GM18511 (cell line): Measurements from ENCODE around the gene TNK2.

ENCODE experiments used
- ATAC-seq: cut with Tn5 transposase; IDR thresholded peaks from one replicate; pipeline ENCODE4 v1.9.1; 2021; ENCODE audit warnings: mild to moderate bottlenecking, moderate library complexity; ENCODE audit not compliant: unreplicated experiment

The TNK2 gene

DNA sequence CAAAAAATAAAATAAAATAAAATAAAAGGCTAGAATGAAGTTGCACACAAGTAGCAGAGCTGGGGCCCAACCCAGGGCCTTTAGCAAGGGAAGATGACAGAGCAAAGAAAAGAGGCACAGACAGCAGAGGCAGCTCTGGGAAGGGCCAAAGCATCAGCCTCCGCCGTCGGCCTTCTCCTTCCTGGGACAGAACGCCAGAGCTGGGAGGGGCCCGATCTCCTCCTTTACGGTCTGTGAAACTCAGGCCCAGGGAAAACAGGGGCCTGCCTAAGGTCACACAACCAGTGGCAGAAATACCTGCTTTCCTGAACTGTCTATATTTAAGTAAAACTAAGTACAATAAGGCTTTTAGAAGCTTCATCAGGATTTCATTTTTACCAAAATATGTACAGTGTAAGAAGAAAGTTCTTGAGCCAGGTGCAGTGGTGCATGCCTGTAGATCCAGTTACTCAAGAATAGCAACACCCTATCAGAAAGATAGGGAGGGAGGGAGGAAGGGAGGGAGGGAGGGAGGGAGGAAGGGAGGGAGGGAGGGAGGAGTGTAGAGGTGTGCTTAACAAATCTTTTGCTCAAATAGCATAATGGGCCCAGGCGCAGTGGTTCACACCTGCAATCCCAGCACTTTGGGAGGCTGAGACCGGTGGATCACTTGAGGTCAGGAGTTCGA lies 53.6 kb downstream of the TNK2 start:
- no peak for ATAC-seq

DNA sequence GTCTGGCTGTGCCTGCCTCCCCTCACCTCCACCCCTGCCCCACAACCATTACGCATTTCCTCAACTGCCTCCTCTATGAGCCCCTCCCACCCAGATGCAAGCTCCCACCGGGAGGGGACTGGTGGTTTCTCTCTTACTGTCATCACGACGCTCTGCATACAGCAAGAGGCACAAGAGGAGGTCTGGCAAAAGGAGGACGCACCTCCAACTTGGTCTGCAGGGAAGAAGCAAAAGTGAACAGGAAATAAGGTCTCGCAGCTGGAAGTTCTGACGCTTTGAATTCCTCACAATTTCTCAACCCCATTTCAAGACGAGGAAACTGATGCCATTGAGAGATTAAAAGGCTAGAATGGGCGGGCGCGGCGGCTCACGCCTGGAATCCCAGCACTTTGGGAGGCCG lies 54.4 kb downstream of the TNK2 start:
- ATAC-seq: no peak

DNA sequence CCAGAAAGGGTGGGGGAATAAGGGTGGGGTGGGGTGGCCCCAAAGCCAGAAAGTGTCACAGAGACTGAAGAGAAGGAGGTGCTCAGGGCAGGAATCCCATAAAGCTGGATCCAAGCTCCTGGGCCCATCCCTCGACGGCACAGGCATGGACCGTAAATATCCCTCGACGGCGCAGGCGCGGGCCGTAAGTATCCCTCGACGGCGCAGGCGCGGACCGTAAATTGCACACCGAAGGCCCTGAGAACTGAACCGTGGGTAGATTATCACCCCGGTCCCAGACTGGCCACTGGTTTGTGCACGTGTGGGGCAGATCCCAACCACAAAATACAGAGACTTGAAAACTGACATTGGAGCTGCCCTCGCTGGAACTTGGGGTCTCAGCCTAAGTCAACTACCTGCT lies 55.3 kb downstream of the TNK2 start:
- no peak for ATAC-seq

DNA sequence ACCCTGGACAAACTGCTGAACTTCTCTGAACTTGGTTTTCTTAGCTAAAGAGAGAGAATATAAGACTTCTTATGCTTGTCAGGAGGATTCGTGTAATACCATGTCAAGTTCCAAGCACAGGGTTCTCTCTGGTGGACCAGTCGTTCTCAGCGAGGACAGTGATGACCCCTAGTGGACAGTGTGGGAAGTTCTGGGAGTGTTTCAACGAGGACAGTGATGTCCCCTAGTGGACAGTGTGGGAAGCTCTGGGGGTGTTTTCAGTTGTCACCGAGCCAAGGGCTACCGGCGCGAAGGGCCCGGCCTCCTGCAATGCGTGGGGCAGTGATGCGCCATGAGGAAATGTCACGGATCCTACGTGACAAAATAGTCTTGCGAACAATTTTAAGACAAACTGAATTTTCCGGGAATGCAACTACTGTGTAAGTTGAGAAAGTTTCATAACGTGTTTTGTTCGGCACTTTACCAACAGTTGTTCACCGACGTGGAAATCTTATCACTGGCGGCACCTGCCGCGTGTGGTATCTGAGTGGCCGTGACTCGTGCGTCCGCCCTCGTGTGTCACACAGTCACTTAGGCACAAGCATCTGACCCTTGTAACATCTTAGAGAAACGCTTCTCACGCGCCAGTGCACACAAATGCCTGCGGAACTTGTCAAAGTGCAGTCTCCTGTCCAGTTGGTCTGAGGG lies 57.4 kb downstream of the TNK2 start:
- peak; percentile 81 for ATAC-seq

DNA sequence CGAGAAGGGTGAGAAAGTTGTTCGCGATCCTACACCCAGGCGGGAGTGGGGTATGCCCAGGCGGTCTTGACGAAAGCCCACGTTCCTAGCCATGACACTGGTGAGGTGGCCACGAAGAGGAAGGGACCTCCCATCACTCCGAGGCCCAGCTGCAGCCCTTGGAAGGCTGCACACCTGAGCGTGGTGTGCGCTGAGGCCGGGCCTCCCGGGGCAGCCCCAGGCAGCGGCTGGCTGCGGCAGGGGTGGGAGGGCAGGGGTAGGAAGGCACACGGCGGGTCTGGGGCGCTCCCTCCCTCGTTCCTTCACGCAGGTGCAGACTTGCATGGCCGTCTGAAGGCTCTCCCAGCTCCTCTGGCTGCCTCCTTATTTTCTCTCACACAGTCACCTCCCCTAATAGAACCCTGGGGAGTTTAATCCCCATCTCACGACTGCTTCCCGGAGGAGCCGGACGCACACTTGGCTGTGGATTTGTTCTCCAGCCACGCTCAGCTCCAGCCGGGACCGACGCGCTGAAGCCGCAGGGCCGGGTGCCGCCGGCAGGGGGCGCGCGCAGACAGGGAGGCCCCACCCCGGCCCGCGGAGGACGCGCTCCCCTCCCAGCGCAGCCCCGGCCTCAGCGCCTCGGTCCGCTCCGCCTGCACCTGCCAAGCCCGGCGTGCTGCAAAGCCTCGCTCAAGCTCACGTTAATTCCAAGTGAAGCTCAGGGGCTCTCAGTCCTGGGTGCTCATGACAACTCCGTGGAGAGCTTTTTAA lies 58.9 kb downstream of the TNK2 start:
- no peak for ATAC-seq

DNA sequence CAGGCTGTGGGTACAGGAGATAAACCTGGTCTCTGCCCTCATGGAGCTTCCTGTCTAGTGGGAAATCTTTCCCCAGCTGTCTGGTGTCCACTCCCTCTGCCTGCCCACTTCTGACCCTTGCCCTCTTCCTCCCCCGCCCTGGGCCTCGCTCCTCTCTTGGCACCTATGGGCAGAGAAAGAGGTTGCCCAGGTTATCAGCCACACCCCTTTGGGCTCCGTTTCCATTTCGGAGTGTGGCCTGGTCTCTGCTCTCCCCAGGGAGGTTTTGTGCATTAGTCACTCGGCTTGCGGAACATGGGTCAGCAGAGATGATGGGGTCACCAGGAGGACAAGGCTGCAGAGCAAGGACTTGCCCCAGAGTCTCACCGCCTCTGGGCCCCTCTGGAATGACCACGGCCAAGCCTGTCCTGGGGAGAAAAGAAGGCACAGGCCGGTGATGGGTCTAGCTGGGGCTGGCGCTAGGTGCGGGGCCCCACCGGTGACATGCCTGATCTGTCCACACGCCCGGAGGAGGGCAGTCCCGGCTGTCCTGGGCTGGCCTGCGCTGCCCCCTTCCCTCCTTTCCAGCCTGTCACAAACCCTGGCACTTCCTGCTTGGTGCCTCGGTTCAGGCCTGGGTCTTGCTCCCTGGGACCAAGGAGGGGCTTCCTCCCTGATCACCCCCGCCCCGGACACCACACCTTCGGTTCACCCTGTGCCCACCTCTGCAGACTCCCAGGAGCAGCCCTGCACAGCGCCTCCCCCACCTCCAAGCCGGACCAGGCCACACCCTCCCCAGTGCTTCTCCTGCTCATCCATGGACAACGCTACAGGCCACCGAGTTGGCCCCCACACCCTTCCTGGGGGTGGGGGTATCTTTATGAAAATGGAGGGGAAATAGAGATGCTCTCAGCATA lies 61.0 kb downstream of the TNK2 start:
- ATAC-seq: no peak

DNA sequence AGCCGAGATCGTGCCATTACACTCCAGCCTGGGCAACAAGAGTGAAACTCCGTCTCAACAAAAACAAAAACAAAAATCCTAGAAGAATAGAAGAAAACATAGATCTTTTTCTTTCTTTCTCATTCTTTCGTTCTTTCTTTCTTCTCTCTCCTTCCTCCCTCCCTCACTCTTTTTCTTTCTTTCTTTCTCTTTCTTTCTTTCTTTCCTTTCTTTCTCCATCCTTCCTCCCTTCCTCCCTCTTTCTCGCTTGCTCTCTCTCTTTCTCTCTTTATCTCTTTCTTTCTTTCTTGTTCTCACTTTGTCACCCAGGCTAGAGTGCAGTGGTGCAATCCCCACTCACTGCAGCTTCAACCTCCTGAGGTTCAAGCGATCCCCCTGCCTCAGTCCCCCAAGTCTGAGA lies 62.9 kb downstream of the TNK2 start:
- ATAC-seq: no peak

DNA sequence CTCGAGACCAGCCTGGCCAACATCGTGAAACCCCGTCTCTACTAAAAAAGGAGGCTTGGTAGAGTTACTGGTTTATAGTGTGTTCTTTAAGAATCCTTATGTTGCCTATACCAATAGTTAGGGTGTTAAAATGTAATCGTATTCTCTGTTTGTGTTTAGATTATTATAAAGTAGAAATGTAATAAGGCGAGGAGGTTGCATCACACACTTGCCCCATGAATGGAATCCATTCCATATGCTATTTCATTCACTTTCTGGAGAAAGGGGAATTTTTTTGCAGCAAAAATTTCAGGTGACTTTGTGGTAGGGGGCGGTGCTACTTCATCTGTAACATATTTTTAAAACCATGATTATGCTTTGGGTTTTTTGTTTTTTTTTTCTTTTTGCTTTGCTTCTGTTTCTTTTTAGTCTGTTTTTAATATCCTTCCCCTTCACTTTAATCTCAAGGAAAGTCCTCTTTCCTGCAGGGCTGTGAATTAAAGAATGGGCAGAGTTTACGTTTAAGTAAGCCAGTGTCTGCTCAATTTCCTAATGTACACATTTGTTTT lies 63.6 kb downstream of the TNK2 start:
- no peak for ATAC-seq

DNA sequence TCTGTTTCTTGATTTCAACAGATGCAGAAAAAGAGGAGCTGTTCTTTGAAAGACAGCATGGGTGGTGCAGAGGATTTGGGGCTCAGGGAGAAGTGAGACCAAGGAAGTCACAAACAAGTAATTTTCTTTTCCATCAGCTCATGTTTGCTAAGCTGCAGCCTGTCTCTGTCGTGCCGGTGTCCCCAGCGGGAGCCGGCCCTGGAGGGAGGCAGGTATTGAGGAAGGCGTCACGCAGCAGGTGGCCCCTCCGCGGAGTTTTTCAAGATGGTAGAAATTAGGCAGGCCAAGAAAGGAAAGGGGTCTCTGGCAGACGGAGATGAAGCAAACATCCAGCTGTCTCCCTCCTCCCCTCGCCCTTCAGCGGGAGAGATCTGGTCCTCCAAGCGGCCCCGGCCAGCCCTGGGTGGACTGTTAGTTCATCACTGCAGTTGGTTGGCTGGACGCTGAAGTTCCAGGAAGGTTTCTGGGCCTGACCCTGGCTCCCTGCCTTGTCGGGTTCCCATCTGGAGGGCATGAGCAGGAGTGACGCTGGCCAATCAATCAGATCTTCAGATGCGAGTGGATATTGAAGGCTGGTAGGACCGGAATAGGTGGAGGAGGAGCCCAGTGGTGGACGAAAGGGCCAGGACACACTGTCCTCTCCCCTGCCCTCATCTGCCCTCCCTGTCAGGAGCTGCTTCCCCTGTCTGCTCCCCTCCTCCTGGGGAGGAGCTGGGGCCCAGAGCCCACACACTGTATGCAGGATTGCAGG lies 68.9 kb downstream of the TNK2 start:
- ATAC-seq: no peak

DNA sequence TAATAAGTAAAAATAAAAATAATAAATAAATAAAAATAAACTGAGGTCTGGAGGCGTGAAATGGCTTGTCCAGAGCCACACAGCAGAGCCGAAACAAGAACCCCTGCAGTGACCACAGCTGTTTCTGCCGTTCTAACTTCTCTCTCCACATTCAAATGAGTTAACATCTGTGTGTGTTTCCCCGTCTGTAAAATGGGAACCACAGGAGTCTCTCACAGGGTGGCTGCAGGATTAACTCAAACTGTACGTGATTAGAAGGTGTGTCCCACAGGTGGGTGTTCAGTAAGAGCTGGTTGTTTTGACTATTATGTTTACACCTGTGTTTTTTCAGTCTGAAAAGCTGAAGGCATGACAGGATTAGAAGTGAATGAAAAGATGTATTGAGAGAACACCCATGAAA lies 69.6 kb downstream of the TNK2 start:
- no peak for ATAC-seq

DNA sequence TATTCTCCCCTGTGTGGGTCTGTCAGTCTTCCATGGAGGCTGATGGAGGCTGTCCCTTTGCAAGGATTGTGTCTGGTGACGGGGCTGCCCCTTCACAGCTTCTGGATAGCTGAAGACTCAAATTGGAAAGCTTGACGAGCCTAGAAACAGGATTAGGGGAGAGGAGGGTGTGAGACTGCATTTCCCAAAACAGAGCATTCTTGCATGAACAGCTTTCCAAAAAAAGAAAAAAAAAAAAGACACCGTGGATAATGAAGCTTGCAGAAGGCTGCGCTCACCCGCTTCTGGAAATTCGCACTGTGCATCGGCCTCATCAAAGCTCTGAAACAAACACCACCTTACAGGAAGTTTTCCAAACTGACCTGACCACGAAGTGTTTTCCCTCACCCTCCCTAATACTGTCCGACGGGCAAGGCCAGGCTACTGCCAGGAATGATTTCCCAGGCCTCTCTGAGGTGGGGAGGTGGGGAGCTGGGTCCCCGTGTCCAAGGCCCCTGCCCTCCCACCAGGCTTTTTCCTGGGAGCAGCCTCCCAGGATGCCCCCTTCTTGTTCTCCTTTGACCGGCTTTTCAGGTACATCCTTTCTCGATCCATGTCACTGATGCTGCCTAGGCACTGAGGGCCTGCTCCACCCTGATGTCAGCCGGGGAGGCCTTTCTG lies 71.7 kb downstream of the TNK2 start:
- ATAC-seq: no peak

DNA sequence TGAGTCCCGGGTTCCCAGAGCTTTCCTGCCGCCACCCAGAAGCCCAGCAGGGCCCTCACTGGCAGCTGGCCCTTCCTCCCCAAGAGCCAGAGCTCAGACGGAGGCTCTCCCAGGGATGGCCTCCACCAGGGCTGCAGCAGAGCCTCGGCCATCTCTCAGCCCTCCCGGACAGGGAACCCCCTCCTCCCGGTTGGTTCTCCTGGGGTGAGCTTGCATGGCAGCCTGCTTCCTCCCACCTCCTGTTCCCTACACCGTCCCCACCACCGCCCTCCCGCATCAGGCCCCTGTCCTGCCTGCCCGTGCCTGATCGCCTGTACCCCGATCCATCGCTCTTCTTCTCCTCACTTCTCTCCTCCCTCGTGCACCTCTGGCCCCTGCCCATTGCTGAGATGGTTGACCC lies 72.6 kb downstream of the TNK2 start:
- ATAC-seq: no peak

DNA sequence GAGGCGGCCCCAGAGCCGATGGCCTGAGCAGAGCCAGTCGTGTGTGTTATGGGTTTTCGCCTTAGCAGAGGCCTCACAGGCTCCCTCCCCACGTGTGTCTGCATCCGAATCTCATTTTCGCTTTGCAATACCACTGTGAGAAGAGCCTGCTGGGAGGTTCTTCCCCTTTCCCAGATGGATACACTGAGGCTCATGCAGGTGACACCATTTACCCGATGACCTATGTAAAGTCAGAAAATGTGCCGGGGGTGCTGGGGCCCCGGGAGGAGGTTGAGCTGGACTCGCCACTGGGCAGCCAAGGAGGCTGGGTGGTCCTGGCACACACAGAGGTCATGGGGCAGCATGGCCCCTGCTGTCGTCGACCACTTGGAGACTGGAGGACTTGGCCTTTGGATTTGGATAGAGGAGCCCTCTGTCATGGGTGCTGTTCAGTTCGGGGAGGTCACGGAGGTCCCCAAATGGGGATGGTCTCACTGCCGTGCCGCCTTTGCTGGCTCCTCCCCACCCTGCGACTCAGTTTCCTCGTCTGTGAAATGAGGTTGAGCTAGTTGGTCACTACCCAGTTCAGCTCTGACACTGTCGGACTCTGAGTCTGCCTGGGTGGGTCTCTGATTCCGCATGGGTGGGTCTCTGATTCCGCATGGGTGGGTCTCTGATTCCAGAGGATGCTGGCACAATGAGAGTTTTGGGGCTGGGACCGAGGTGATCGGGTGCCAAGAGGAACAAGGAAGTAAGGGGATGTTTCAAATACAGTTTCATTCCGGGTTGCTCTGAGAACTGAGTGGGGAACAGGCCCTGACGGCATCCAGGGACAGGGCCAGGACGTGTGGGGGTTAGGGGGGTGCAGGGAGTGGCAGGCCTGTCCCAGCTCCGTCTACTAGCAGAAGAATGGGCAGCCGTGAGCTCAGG lies 73.4 kb downstream of the TNK2 start:
- ATAC-seq: no peak

DNA sequence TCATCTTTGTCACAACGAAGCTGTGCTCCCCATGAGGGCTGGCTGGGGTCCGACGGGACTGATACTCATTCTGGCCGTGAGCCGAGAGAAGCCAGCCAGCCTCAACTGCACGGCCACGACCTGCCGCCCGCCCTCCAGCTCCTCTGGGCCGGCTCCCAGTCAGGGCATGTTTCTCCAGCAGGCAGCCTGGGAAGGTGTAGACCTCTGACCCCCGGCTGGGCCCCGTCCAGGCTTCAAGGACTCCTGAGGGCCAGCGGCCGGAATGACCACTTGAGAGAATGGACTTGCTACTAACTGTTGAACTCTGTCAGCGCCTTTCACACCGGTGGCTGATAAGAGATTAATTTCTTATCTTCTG lies 78.5 kb downstream of the TNK2 start:
- ATAC-seq: no peak

DNA sequence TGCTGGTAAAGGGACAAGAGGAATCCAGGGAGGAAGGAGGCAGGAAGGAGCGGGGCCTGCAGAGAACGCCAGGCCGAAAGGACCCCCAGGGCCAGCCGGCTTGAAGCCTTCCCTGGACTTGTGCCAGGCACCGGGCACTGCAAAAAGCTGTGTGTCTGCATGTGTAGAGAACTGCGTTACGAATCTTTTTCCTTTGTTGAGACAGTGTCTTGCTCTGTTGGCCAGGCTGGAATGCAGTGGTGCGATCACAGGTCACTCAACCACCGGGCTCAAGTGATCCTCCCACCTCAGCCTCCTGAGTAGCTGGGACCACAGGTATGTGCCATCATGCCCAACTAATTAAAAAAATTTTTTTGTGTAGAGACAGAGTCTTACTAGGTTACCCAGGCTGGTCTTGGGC lies 79.6 kb downstream of the TNK2 start:
- no peak for ATAC-seq

DNA sequence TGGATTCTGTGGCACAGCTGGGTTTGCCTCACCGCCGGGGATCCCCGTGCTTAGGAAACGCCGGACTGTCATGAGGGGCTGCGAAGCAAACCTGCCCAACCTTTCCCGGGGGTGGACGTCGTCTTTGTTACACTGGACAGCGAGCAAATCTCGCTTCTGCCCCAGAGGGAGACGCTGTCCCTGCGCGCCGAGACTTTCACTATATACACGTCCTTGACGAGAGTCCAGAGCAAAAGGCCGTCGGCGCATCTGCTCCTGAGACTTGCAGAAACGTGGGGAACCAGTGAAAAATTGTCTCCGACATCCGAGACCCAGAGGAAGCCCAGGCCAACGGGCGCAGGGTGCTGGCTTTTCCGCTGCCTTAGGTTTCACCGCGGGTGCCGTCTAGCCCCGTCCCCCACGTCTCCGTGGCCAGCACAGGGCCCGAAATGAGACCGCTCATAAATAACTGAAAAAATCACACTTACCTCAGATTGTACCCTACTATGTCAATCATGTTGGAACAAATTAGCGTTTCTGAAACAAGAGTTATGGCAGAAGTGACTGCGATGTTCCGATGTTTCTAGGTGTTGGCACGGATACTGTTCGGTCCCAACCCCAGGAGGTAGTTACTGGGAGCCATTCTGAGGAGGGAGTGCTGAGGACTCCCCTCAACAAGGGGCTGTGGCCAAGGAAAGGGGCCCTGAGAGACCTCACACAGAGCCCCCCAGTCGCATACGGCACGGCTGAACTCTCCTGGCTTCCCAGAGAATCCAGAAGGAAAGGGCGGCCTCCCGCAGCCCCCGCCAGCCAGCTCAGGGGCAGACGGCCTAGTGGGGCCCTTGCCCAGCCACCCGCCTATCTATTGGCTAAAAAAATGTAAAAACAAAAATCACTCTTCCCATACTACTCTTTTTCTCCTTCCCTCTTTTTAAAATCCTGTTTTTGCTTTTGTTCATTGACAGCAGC lies 82.2 kb downstream of the TNK2 start:
- no peak for ATAC-seq

DNA sequence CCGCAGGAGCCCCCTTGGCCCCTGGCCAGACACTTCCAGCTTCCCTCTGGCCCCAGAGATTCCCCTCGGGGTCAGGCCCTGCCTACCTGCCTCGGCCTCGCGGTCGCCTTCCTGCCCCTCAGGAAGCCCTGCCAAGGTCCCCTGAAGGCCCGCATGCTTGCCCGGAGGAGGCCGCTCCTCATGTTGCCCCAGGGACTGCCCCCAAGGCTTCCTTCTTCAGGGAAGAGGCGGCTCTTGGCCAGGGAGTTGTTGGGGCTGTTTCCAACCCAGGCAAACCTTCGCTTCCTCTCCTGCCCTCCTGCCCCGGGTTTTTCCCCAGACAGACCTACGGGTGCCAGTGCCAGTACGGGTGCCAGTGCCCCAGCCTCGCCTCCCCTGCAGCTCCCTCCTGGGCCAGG lies 83.2 kb downstream of the TNK2 start:
- no peak for ATAC-seq
